Activated naive CD4-positive, alpha-beta T cell treated with anti-CD3 and anti-CD28 coated beads for 36 hours (primary cell): Measurements from ENCODE around the gene XPO5. TPM values are rescaled to one million over a fixed set of nuclear protein-coding genes. Genes with fewer than 3 reads are reported as not detected.

ENCODE experiments used
- CTCF ChIA-PET: fragments of 350-600 bp; sonication (Branson Sonifier 250); formaldehyde crosslinking; loops from one replicate; lab custom pipeline; 2021; ENCODE audit warnings: antibody characterized with exemption; lab: Charles Lee
- DNase-seq: peaks from one replicate; pipeline ENCODE4 v3.0.0-alpha.2; 2020
- H3K27ac Mint-ChIP-seq: one replicate; pipeline ENCODE4 v1.8.0; 2021; ENCODE audit warnings: mild to moderate bottlenecking, mixed read lengths
- H3K27me3 Mint-ChIP-seq: one replicate; pipeline ENCODE4 v1.8.0; 2021; ENCODE audit warnings: low read depth, mixed read lengths
- H3K36me3 Mint-ChIP-seq: one replicate; pipeline ENCODE4 v1.8.0; 2021; ENCODE audit warnings: low read depth, mixed read lengths
- H3K4me1 Mint-ChIP-seq: one replicate; pipeline ENCODE4 v1.8.0; 2021; ENCODE audit warnings: low read depth, mixed read lengths
- H3K4me3 Mint-ChIP-seq: one replicate; pipeline ENCODE4 v1.8.0; 2021; ENCODE audit warnings: mild to moderate bottlenecking, moderate library complexity, mixed read lengths
- H3K9me3 Mint-ChIP-seq: one replicate; pipeline ENCODE4 v1.8.0; 2021; ENCODE audit warnings: mixed read lengths
- intact Hi-C: fragments of 100-400 bp; cut with micrococcal nuclease; formaldehyde crosslinking; loops from one replicate; pipeline ENCODE4 v1.15.1; 2023
- total RNA-seq, 2 experiments: library from RNA; stranded (reverse); gene quantifications; one replicate each; pipeline ENCODE4 v1.2.3, GENCODE V29; 2021

The XPO5 gene
- total RNA-seq, 2 experiments from 2014 or later, result 74.9 to 93.2 TPM

GRCh38 chr6:43476746-43477145, 99.1 kb downstream of the XPO5 start:
- intact Hi-C loops, result loop anchor here (1.0 to 2.0 kb wide), 5 partner anchors 21 to 306 kb away; partner anchors contain the start of genes ABCC10, DLK2, SRF and YIPF3
- CTCF ChIA-PET, result no interaction called here
- H3K4me3 Mint-ChIP-seq, result peak overlapping the region; percentile 87
- H3K36me3 Mint-ChIP-seq, result no peaks in the 10 kb centered on the region
- H3K27ac Mint-ChIP-seq, result peak overlapping the region; percentile 67
- no peak for DNase-seq
- H3K9me3 Mint-ChIP-seq, result no peaks in the 10 kb centered on the region
- peaks cover 38% of the 10 kb centered on the region for H3K4me1 Mint-ChIP-seq
- H3K27me3 Mint-ChIP-seq, result no peaks in the 10 kb centered on the region

GRCh38 chr6:43475516-43475915, 100.3 kb downstream of the XPO5 start:
- CTCF ChIA-PET, result interaction anchor here (1.2 kb wide), 1 partner anchor 30 kb away, joined by 5 read pairs; no protein-coding TSS in a partner anchor

GRCh38 chr6:43472515-43472914, 103.3 kb downstream of the XPO5 start:
- intact Hi-C loops, result no loop called here
- CTCF ChIA-PET, result interaction anchor here (0.6 kb wide), 2 partner anchors 17 to 23 kb away, joined by 3 to 4 read pairs; partner anchors contain the start of gene DLK2
- H3K9me3 Mint-ChIP-seq, result no peaks in the 10 kb centered on the region
- no peak overlapping the region for H3K4me3 Mint-ChIP-seq
- no peaks in the 10 kb centered on the region for H3K36me3 Mint-ChIP-seq
- H3K27me3 Mint-ChIP-seq, result no peaks in the 10 kb centered on the region
- DNase-seq, result no peak
- H3K27ac Mint-ChIP-seq, result no peak overlapping the region
- H3K4me1 Mint-ChIP-seq, result peaks cover 10% of the 10 kb centered on the region

More at GRCh38 chr6:43475516-43475915, 100.3 kb downstream of the XPO5 start:
- no peaks in the 10 kb centered on the region for H3K27me3 Mint-ChIP-seq
- no peak overlapping the region for H3K27ac Mint-ChIP-seq
- no peaks in the 10 kb centered on the region for H3K36me3 Mint-ChIP-seq
- no peak for DNase-seq
- intact Hi-C loops, result no loop called here
- peaks cover 32% of the 10 kb centered on the region for H3K4me1 Mint-ChIP-seq
- no peaks in the 10 kb centered on the region for H3K9me3 Mint-ChIP-seq
- H3K4me3 Mint-ChIP-seq, result no peak overlapping the region

Other genes starting within 250 kb of the XPO5 start
- 1 to 10 TPM; 9.3 to 9.9 TPM for gene ZNF318, start 206.4 kb downstream of the XPO5 start, total RNA-seq
- 10 to 100 TPM; 22.7 to 26.6 TPM for gene ABCC10, start 148.5 kb downstream of the XPO5 start, total RNA-seq
- gene DLK2, start 120.5 kb downstream of the XPO5 start, total RNA-seq, result under 1 TPM; 0.47 to 0.52 TPM
- gene TJAP1, start 98.5 kb downstream of the XPO5 start, total RNA-seq, result 10 to 100 TPM; 23.0 to 24.6 TPM
- under 1 TPM; 0.10 to 0.17 TPM for gene LRRC73, start 65.7 kb downstream of the XPO5 start, total RNA-seq
- gene YIPF3, start 59.1 kb downstream of the XPO5 start, total RNA-seq, result 10 to 100 TPM; 26.2 to 26.5 TPM
- 10 to 100 TPM; 47.5 to 50.1 TPM for gene POLR1C, start 58.9 kb downstream of the XPO5 start, total RNA-seq
- gene POLH, start 147 bp upstream of the XPO5 start, total RNA-seq, result 10 to 100 TPM; 63.3 to 68.6 TPM
- gene GTPBP2, start 53.2 kb upstream of the XPO5 start, total RNA-seq, result 10 to 100 TPM; 54.5 to 57.5 TPM
- gene MAD2L1BP, start 59.8 kb upstream of the XPO5 start, total RNA-seq, result 10 to 100 TPM; 19.8 to 22.7 TPM
- gene RSPH9, start 69.0 kb upstream of the XPO5 start, total RNA-seq, result not detected
- gene MRPS18A, start 111.8 kb upstream of the XPO5 start, total RNA-seq, result 10 to 100 TPM; 47.8 to 50.2 TPM
- 10 to 100 TPM; 35.9 to 37.3 TPM for gene VEGFA, start 194.2 kb upstream of the XPO5 start, total RNA-seq